ENCODE measurements around the gene PRDM9.
"Not testable (repeated sequence)": the region's sequence is repeated elsewhere in the genome, so short reads cannot be mapped to it uniquely, and the experiment has no call there.

Gene PRDM9

GRCh38 chr5:23525751-23526150 is 18.3 kb downstream of the PRDM9 start:
- Histone ChIP-seq H3K27ac (ENCODE audit: low read depth, low read length) (no peak overlapping the region), H3K4me2 (ENCODE audit: low read length) (no peak overlapping the region), H3K4me3 (ENCODE audit: low read length) (no peak overlapping the region), H3F3A (ENCODE audit: control insufficient read depth, insufficient read depth) (no peaks in the 10 kb centered on the region), H4K20me1 (ENCODE audit: control insufficient read depth, insufficient read depth, low read depth, low read length) (no peaks in the 10 kb centered on the region), H3K27me3 (ENCODE audit: control insufficient read depth, low read length) (no peaks in the 10 kb centered on the region), H3K36me3 (ENCODE audit: control insufficient read depth, low read length) (no peaks in the 10 kb centered on the region), H3K9me2 (replicated peaks; ENCODE audit: control insufficient read depth, low read length) (no peaks in the 10 kb centered on the region), H3K4me1 (ENCODE audit: control insufficient read depth, low read length) (no peaks in the 10 kb centered on the region), H3K79me2 (ENCODE audit: control insufficient read depth, low read length) (no peaks in the 10 kb centered on the region), H3K9me3 (ENCODE audit: control insufficient read depth, insufficient read depth, low read length) (no peaks in the 10 kb centered on the region)
- TF ChIP-seq EZH2phosphoT487 (IDR thresholded peaks at IDR 0.05; ENCODE audit: borderline replicate concordance, low read length): no peak
- TF ChIP-seq, protein P1, sequence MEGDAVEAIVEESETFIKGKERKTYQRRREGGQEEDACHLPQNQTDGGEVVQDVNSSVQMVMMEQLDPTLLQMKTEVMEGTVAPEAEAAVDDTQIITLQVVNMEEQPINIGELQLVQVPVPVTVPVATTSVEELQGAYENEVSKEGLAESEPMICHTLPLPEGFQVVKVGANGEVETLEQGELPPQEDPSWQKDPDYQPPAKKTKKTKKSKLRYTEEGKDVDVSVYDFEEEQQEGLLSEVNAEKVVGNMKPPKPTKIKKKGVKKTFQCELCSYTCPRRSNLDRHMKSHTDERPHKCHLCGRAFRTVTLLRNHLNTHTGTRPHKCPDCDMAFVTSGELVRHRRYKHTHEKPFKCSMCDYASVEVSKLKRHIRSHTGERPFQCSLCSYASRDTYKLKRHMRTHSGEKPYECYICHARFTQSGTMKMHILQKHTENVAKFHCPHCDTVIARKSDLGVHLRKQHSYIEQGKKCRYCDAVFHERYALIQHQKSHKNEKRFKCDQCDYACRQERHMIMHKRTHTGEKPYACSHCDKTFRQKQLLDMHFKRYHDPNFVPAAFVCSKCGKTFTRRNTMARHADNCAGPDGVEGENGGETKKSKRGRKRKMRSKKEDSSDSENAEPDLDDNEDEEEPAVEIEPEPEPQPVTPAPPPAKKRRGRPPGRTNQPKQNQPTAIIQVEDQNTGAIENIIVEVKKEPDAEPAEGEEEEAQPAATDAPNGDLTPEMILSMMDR (IDR thresholded peaks at IDR 0.05; ENCODE audit: low read depth, low read length, poor library complexity, severe bottlenecking): no peak

- not testable (repeated sequence) for H3K27me3 ChIP-seq (ENCODE audit: control insufficient read depth, low read length); H3K4me3 ChIP-seq (ENCODE audit: low read length); H3K9me3 ChIP-seq (ENCODE audit: control insufficient read depth, insufficient read depth, low read length); H3K79me2 ChIP-seq (ENCODE audit: control insufficient read depth, low read length); H3F3A ChIP-seq (ENCODE audit: control insufficient read depth, insufficient read depth); H3K4me1 ChIP-seq (ENCODE audit: control insufficient read depth, low read length); H3K27ac ChIP-seq (ENCODE audit: low read depth, low read length); H3K9me2 ChIP-seq (replicated peaks; ENCODE audit: control insufficient read depth, low read length); H3K4me2 ChIP-seq (ENCODE audit: low read length); H3K36me3 ChIP-seq (ENCODE audit: control insufficient read depth, low read length); H4K20me1 ChIP-seq (ENCODE audit: control insufficient read depth, insufficient read depth, low read depth, low read length)
These were observed 19.2 kb downstream of the PRDM9 start for GRCh38 chr5:23526616-23527015.

GRCh38 chr5:23527216-23527920 is 20.0 kb downstream of the PRDM9 start:
- not testable (repeated sequence) for H3K4me1 ChIP-seq (ENCODE audit: control insufficient read depth, low read length); H4K20me1 ChIP-seq (ENCODE audit: control insufficient read depth, insufficient read depth, low read depth, low read length); H3F3A ChIP-seq (ENCODE audit: control insufficient read depth, insufficient read depth); H3K27me3 ChIP-seq (ENCODE audit: control insufficient read depth, low read length); H3K9me3 ChIP-seq (ENCODE audit: control insufficient read depth, insufficient read depth, low read length); H3K27ac ChIP-seq (ENCODE audit: low read depth, low read length); H3K9me2 ChIP-seq (replicated peaks; ENCODE audit: control insufficient read depth, low read length); H3K79me2 ChIP-seq (ENCODE audit: control insufficient read depth, low read length); H3K4me2 ChIP-seq (ENCODE audit: low read length); H3K4me3 ChIP-seq (ENCODE audit: low read length); H3K36me3 ChIP-seq (ENCODE audit: control insufficient read depth, low read length)

- Histone ChIP-seq H3K9me3 (ENCODE audit: control insufficient read depth, insufficient read depth, low read length) (no peaks in the 10 kb centered on the region), H3K4me3 (ENCODE audit: low read length) (no peak overlapping the region), H3F3A (ENCODE audit: control insufficient read depth, insufficient read depth) (no peaks in the 10 kb centered on the region), H3K27ac (ENCODE audit: low read depth, low read length) (no peak overlapping the region), H4K20me1 (ENCODE audit: control insufficient read depth, insufficient read depth, low read depth, low read length) (no peaks in the 10 kb centered on the region), H3K4me1 (ENCODE audit: control insufficient read depth, low read length) (no peaks in the 10 kb centered on the region), H3K79me2 (ENCODE audit: control insufficient read depth, low read length) (no peaks in the 10 kb centered on the region), H3K36me3 (ENCODE audit: control insufficient read depth, low read length) (no peaks in the 10 kb centered on the region), H3K4me2 (ENCODE audit: low read length) (no peak overlapping the region), H3K9me2 (replicated peaks; ENCODE audit: control insufficient read depth, low read length) (no peaks in the 10 kb centered on the region), H3K27me3 (ENCODE audit: control insufficient read depth, low read length) (no peaks in the 10 kb centered on the region)
- TF ChIP-seq EZH2phosphoT487 (IDR thresholded peaks at IDR 0.05; ENCODE audit: borderline replicate concordance, low read length): no peak
- TF ChIP-seq, protein P1 (IDR thresholded peaks at IDR 0.05; ENCODE audit: low read depth, low read length, poor library complexity, severe bottlenecking): no peak
These were observed 21.3 kb downstream of the PRDM9 start for GRCh38 chr5:23528677-23529076.

Measured in DOHH2 (cell line).